Measurements from ENCODE around the gene CIRBP. TPM values are rescaled to one million over a fixed set of nuclear protein-coding genes. Genes with fewer than 3 reads are reported as not detected.

The CIRBP gene
- total RNA-seq = 497 TPM
- 100 to 1,000 TPM; 172 to 243 (median 210) TPM for polyA plus RNA-seq

- peak within 1 kb of the TSS; percentile 91 for H3K4me3 ChIP-seq (ENCODE audit: low read depth, low read length)
- H3K4me1 ChIP-seq (ENCODE audit: control insufficient read depth, insufficient read depth, low read length, poor library complexity, severe bottlenecking) = peaks cover 78% of the 10 kb centered on the region
- Mint-ChIP-seq H3K36me3 (peaks cover 36% of the 10 kb centered on the region), H3K9me3 (peaks cover 0 to 2% (median 0%) of the 10 kb centered on the region in 7 donors), H3K4me1 (peaks cover 0 to 74% (median 34%) of the 10 kb centered on the region in 4 donors), H3K27ac (peak within 1 kb of the TSS; percentile 92 to 96 (median 95)), H3K27me3 (peaks cover 5% of the 10 kb centered on the region), H3K4me3 (peak within 1 kb of the TSS; percentile 89 to 96 (median 92))
- ATAC-seq (ENCODE audit: low read depth in 2 of 2) (peak; percentile 79 to 81), DNase-seq (peak; percentile 99)
- peak within 1 kb of the TSS; percentile 85 for H3K27ac ChIP-seq (ENCODE audit: insufficient read depth, low read length, poor library complexity, severe bottlenecking)
- H3K9me3 ChIP-seq (ENCODE audit: control insufficient read depth in 2 of 2, low read length in 2 of 2) = no peaks in the 10 kb centered on the region
- peaks cover 35% of the 10 kb centered on the region for H3K36me3 ChIP-seq (ENCODE audit: control insufficient read depth, insufficient read depth, low read length)
- H3K27me3 ChIP-seq (ENCODE audit: control insufficient read depth, insufficient read depth, low read length) = no peaks in the 10 kb centered on the region
Observed at GRCh38 chr19:1269065-1269477, at the start of gene CIRBP. Gene CIRBP (plus strand): TSS chr19:1269332. CDS start chr19:1270934, 1,602 bp downstream.

GRCh38 chr19:1219786-1220476 lies 49.2 kb upstream of the CIRBP start:
- no peaks in the 10 kb centered on the region for H3K36me3 Mint-ChIP-seq
- no peaks in the 10 kb centered on the region for H3K27me3 ChIP-seq (ENCODE audit: control insufficient read depth, insufficient read depth, low read length)
- H3K4me1 Mint-ChIP-seq = peaks cover 0 to 13% (median 4%) of the 10 kb centered on the region in 4 donors
- peaks cover 11% of the 10 kb centered on the region for H3K36me3 ChIP-seq (ENCODE audit: control insufficient read depth, insufficient read depth, low read length)
- H3K27ac Mint-ChIP-seq = no peak overlapping the region
- no peaks in the 10 kb centered on the region for H3K9me3 ChIP-seq (ENCODE audit: control insufficient read depth in 2 of 2, low read length in 2 of 2)
- H3K27ac ChIP-seq (ENCODE audit: insufficient read depth, low read length, poor library complexity, severe bottlenecking) = no peak overlapping the region
- ATAC-seq (ENCODE audit: low read depth in 2 of 2) = no peak
- no peaks in the 10 kb centered on the region for H3K27me3 Mint-ChIP-seq
- no peak overlapping the region for H3K4me3 Mint-ChIP-seq
- DNase-seq = no peak
- no peaks in the 10 kb centered on the region for H3K4me1 ChIP-seq (ENCODE audit: control insufficient read depth, insufficient read depth, low read length, poor library complexity, severe bottlenecking)
- H3K9me3 Mint-ChIP-seq = no peaks in the 10 kb centered on the region
- no peak overlapping the region for H3K4me3 ChIP-seq (ENCODE audit: low read depth, low read length)

GRCh38 chr19:1220477-1220930 lies 48.6 kb upstream of the CIRBP start:
- H3K36me3 ChIP-seq (ENCODE audit: control insufficient read depth, insufficient read depth, low read length) = peaks cover 11% of the 10 kb centered on the region
- H3K9me3 Mint-ChIP-seq = no peaks in the 10 kb centered on the region
- H3K4me1 ChIP-seq (ENCODE audit: control insufficient read depth, insufficient read depth, low read length, poor library complexity, severe bottlenecking) = no peaks in the 10 kb centered on the region
- H3K27ac Mint-ChIP-seq = no peak overlapping the region
- no peaks in the 10 kb centered on the region for H3K27me3 Mint-ChIP-seq
- H3K4me1 Mint-ChIP-seq = peaks cover 0 to 13% (median 4%) of the 10 kb centered on the region in 4 donors
- DNase-seq (no peak), ATAC-seq (ENCODE audit: low read depth in 2 of 2) (no peak)
- H3K36me3 Mint-ChIP-seq = no peaks in the 10 kb centered on the region
- no peak overlapping the region for H3K27ac ChIP-seq (ENCODE audit: insufficient read depth, low read length, poor library complexity, severe bottlenecking)
- H3K4me3 ChIP-seq (ENCODE audit: low read depth, low read length) = no peak overlapping the region
- no peaks in the 10 kb centered on the region for H3K9me3 ChIP-seq (ENCODE audit: control insufficient read depth in 2 of 2, low read length in 2 of 2)
- no peaks in the 10 kb centered on the region for H3K27me3 ChIP-seq (ENCODE audit: control insufficient read depth, insufficient read depth, low read length)
- H3K4me3 Mint-ChIP-seq = no peak overlapping the region

- no peaks in the 10 kb centered on the region for H3K4me1 ChIP-seq (ENCODE audit: control insufficient read depth, insufficient read depth, low read length, poor library complexity, severe bottlenecking)
- Mint-ChIP-seq H3K4me3 (no peak overlapping the region), H3K27me3 (no peaks in the 10 kb centered on the region), H3K27ac (no peak overlapping the region), H3K9me3 (no peaks in the 10 kb centered on the region), H3K36me3 (no peaks in the 10 kb centered on the region), H3K4me1 (peaks cover 0 to 8% (median 4%) of the 10 kb centered on the region in 4 donors)
- DNase-seq (no peak), ATAC-seq (ENCODE audit: low read depth in 2 of 2) (no peak)
- no peaks in the 10 kb centered on the region for H3K9me3 ChIP-seq (ENCODE audit: control insufficient read depth in 2 of 2, low read length in 2 of 2)
- H3K27me3 ChIP-seq (ENCODE audit: control insufficient read depth, insufficient read depth, low read length) = no peaks in the 10 kb centered on the region
- H3K27ac ChIP-seq (ENCODE audit: insufficient read depth, low read length, poor library complexity, severe bottlenecking) = no peak overlapping the region
- no peak overlapping the region for H3K4me3 ChIP-seq (ENCODE audit: low read depth, low read length)
- peaks cover 7% of the 10 kb centered on the region for H3K36me3 ChIP-seq (ENCODE audit: control insufficient read depth, insufficient read depth, low read length)
Observed at GRCh38 chr19:1220976-1221903, 47.9 kb upstream of the CIRBP start.

- Histone ChIP-seq H3K4me1 (ENCODE audit: control insufficient read depth, insufficient read depth, low read length, poor library complexity, severe bottlenecking) (no peaks in the 10 kb centered on the region), H3K36me3 (ENCODE audit: control insufficient read depth, insufficient read depth, low read length) (peaks cover 6% of the 10 kb centered on the region), H3K4me3 (ENCODE audit: low read depth, low read length) (no peak overlapping the region), H3K27me3 (ENCODE audit: control insufficient read depth, insufficient read depth, low read length) (no peaks in the 10 kb centered on the region), H3K27ac (ENCODE audit: insufficient read depth, low read length, poor library complexity, severe bottlenecking) (no peak overlapping the region), H3K9me3 (ENCODE audit: control insufficient read depth in 2 of 2, low read length in 2 of 2) (no peaks in the 10 kb centered on the region)
- Mint-ChIP-seq H3K4me1 (peaks cover 0 to 3% (median under 1%) of the 10 kb centered on the region in 4 donors), H3K36me3 (no peaks in the 10 kb centered on the region), H3K9me3 (no peaks in the 10 kb centered on the region), H3K4me3 (no peak overlapping the region), H3K27me3 (no peaks in the 10 kb centered on the region), H3K27ac (no peak overlapping the region)
- DNase-seq = no peak
- ATAC-seq (ENCODE audit: low read depth in 2 of 2) = no peak
Observed at GRCh38 chr19:1221904-1222255, 47.3 kb upstream of the CIRBP start.

- no peaks in the 10 kb centered on the region for H3K4me1 Mint-ChIP-seq
Observed at GRCh38 chr19:1222394-1222793, 46.7 kb upstream of the CIRBP start.

GRCh38 chr19:1223018-1223855 lies 45.9 kb upstream of the CIRBP start:
- Mint-ChIP-seq H3K27ac (no peak overlapping the region), H3K4me1 (no peaks in the 10 kb centered on the region), H3K9me3 (no peaks in the 10 kb centered on the region), H3K36me3 (no peaks in the 10 kb centered on the region), H3K27me3 (no peaks in the 10 kb centered on the region), H3K4me3 (no peak overlapping the region)
- ATAC-seq (ENCODE audit: low read depth in 2 of 2) (peak in 1 of 2 donors; percentile 41), DNase-seq (peak in 1 of 3 donors; percentile 50)
- Histone ChIP-seq H3K27ac (ENCODE audit: insufficient read depth, low read length, poor library complexity, severe bottlenecking) (no peak overlapping the region), H3K36me3 (ENCODE audit: control insufficient read depth, insufficient read depth, low read length) (peaks cover 6% of the 10 kb centered on the region), H3K9me3 (ENCODE audit: control insufficient read depth in 2 of 2, low read length in 2 of 2) (no peaks in the 10 kb centered on the region), H3K4me3 (ENCODE audit: low read depth, low read length) (no peak overlapping the region), H3K27me3 (ENCODE audit: control insufficient read depth, insufficient read depth, low read length) (no peaks in the 10 kb centered on the region), H3K4me1 (ENCODE audit: control insufficient read depth, insufficient read depth, low read length, poor library complexity, severe bottlenecking) (no peaks in the 10 kb centered on the region)

More at GRCh38 chr19:1222394-1222793, 46.7 kb upstream of the CIRBP start:
- Mint-ChIP-seq H3K4me3 (no peak overlapping the region), H3K9me3 (no peaks in the 10 kb centered on the region), H3K36me3 (no peaks in the 10 kb centered on the region), H3K27me3 (no peaks in the 10 kb centered on the region), H3K27ac (no peak overlapping the region)
- no peaks in the 10 kb centered on the region for H3K27me3 ChIP-seq (ENCODE audit: control insufficient read depth, insufficient read depth, low read length)
- no peaks in the 10 kb centered on the region for H3K9me3 ChIP-seq (ENCODE audit: control insufficient read depth in 2 of 2, low read length in 2 of 2)
- peaks cover 6% of the 10 kb centered on the region for H3K36me3 ChIP-seq (ENCODE audit: control insufficient read depth, insufficient read depth, low read length)
- no peaks in the 10 kb centered on the region for H3K4me1 ChIP-seq (ENCODE audit: control insufficient read depth, insufficient read depth, low read length, poor library complexity, severe bottlenecking)
- no peak overlapping the region for H3K4me3 ChIP-seq (ENCODE audit: low read depth, low read length)
- H3K27ac ChIP-seq (ENCODE audit: insufficient read depth, low read length, poor library complexity, severe bottlenecking) = no peak overlapping the region
- ATAC-seq (ENCODE audit: low read depth in 2 of 2) (no peak), DNase-seq (no peak)
